HG03139 (cell line): ENCODE data around the gene PNMA8A.
"Not testable (repeated sequence)": the region's sequence is repeated elsewhere in the genome, so short reads cannot be mapped to it uniquely, and the experiment has no call there.

ENCODE experiments used
- ATAC-seq: cut with Tn5 transposase; IDR thresholded peaks from one replicate; pipeline ENCODE4 v1.9.1; 2021; ENCODE audit not compliant: unreplicated experiment

The PNMA8A gene

GRCh38 chr19:46433470-46433869, 37.9 kb downstream of the PNMA8A start:
- ATAC-seq, result not testable (repeated sequence)

- no peak for ATAC-seq
These were observed 39.5 kb downstream of the PNMA8A start for GRCh38 chr19:46431824-46432223.

- no peak for ATAC-seq
These were observed 41.4 kb downstream of the PNMA8A start for GRCh38 chr19:46429999-46430398.

- no peak for ATAC-seq
These were observed 42.9 kb downstream of the PNMA8A start, which contains the start of gene PNMA8C for GRCh38 chr19:46428239-46429135. Gene PNMA8C (minus strand): TSS chr19:46428936. CDS start chr19:46428359, 577 bp downstream.

GRCh38 chr19:46427518-46428045, 43.8 kb downstream of the PNMA8A start:
- no peak for ATAC-seq

GRCh38 chr19:46426506-46427162, 44.7 kb downstream of the PNMA8A start:
- no peak for ATAC-seq

- no peak for ATAC-seq
These were observed 45.3 kb downstream of the PNMA8A start for GRCh38 chr19:46426035-46426505.

- ATAC-seq, result no peak
These were observed 48.2 kb downstream of the PNMA8A start for GRCh38 chr19:46423188-46423587.

- no peak for ATAC-seq
These were observed 49.0 kb downstream of the PNMA8A start for GRCh38 chr19:46422344-46422743.

- ATAC-seq, result no peak
These were observed 51.3 kb downstream of the PNMA8A start for GRCh38 chr19:46420056-46420455.
